ENCODE measurements around the gene MEGF11.

- TF ChIP-seq POLR2A (IDR thresholded peaks at IDR 0.05; ENCODE audit: low read depth) (no peak), CTCF (IDR thresholded peaks at IDR 0.05) (no peak)
These were observed 273.7 kb downstream of the MEGF11 start for GRCh38 chr15:65979837-65980236.
